Limb (tissue), 2 donors: ENCODE results near the gene PPP1CA.

ENCODE experiments used
- DNase-seq, 2 donors: peaks; one replicate each; pipeline ENCODE4 v3.0.0-alpha.2; 2016; ENCODE audit errors: extremely low spot score in 2 of 2

PPP1CA gene

DNA sequence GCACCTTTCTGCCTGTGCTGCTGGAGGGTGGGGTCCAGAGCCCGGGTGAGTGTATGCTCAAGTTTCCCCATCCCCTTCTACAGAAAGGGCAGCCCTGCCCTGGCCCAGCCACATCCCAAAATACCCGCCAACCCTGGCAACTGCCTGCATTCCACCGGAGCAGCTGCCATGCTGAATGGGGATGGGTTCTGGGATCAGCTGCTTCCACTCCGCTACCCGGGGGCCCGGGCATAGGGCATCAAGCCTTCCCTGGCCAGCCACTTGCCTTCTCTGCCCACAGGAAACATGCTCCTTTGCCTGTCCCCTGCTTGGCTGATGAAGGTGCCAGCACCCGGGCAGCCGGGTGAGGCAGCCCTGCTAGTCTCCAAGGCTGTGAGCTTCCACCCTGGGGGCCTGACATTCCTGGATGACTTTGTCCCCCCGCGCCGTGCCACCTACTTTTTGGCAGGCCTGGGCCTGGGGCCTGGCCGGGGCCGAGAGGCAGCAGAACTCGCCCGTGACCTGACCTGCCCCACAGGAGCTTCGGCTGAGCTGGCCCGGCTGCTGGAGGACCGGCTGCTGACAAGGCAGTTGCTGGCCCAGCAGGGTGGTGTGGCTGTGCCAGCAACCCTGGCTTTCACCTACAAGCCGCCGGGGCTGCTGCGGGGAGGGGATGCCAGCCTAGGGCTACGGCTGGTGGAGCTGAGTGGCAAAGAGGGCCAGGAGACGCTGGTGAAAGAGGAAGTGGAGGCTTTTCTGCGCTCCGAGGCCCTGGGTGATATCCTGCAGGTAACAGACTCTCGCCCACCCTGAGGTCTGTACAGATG lies 17.0 kb upstream of the PPP1CA start:
- no peak for DNase-seq

DNA sequence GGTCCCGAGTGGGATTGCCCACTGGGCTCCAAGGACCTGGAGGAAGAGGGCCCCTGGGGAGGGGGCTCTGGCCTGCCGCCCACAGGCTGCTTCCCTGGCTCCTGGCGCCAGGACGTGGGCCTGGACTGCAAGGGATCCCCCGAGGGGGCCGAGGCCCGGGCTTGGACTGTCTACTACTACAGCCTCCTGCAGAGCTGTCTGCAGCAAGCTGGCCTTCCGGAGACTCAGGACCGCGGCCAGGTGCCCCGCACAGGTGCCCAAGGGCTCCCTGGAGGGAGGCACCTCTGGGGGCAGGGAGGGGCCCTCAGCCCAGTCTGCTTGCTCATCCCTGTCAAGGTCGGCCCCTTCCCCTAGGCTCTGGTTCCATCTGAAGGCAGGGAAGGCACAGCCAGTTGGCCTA lies 15.8 kb upstream of the PPP1CA start:
- DNase-seq = no peak

GRCh38 chr11:67416416-67417335 lies 15.0 kb upstream of the PPP1CA start:
- DNase-seq = no peak

- no peak for DNase-seq
Measured at GRCh38 chr11:67415501-67416304, 14.0 kb upstream of the PPP1CA start, which contains the start of gene CARNS1. TSS of gene CARNS1 (plus strand) at chr11:67415678. CDS start at chr11:67416200, 522 bp downstream.

- DNase-seq = no peak
Measured at GRCh38 chr11:67413266-67413849, 11.7 kb upstream of the PPP1CA start.

DNA sequence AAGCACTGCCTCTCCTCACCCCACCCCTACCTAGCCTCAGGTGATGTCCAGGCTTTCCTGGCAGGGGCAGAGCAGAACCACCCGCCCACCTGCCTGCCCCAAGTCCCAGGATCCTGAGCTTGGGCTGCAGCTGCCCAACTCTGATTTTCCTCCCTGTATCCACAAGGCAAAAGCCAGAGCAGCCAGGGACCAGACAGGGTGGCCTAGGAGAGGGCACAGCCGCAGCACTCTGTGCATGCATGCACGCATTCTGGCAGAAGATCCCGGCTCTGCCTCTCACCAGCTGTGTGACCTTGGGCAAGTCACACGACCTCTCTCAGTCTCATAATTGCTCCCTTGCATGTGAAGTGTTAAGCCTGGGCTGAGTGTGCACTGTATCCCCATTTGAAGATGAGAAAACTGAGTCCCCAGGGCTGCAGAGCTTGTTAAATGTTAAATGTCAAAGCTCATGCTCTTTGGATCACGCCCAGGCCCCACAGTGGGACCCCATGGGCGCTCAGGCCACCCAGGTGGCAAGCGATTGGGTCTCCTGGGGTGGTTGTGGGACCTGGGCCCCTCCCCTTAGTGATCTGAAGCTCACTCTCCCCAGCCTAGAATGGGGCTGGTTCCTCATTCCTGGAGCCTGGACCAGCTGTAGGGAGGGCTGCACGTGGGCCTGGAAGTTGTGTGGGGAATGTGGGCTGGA lies 11.0 kb upstream of the PPP1CA start:
- no peak for DNase-seq

DNA sequence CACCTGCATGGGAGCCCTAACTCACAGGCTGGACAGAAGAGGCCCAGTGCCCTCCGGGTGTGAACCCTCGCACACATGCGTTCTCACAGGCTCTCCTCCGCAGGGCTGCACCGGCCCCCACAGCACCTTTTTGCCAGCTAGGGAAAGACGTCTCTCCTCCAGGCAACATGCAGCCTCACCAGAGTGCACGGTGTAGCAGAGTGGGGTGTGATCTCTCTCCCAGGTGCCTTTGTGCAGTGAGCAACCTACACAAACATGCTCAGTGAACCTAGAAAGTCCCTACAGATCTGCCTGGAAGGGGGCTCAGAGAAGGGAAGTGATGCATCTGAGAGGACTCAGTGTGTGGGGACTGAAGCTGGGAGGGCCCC lies 10.1 kb upstream of the PPP1CA start:
- no peak for DNase-seq

DNA sequence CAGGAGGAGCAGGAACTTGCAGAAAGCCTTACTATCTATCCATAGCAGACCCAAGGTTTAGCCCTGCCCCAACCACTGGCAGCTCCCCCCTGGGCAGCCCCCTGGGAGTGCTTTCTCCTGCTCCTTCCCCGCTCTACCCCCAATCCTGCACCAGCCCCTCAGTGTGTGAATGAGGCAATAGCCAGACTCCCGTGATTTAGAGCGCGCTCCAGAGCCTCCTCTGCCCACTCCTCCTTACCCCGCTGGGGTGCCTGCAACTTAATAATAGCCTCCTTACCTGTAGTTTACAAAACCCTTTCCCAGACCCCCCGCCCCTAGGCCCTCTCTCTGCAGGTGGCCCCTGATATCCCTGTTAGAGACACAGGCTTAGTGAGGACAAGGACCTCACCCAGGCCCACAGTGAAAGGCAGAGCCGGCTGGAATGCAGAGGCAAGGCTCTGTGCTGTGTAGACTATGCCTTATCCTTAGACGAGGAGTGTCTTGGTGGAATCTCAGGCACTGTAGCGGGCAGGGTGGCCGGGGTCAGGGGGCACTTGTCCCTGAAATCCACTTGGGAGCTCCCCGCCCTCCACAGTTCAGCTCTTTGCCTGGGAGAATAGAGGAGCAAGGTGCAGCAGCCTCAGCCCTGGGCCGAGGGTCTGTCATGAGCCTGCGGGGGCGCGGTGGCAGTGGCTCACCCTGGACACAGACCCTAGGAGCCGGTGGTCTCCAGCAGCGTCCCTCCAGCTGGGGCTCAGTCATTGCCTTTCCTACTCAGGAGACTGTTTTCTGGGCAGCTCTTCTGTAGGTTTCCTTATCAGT lies 9.5 kb upstream of the PPP1CA start:
- no peak for DNase-seq

- no peak for DNase-seq
Measured at GRCh38 chr11:67410369-67410831, 8.7 kb upstream of the PPP1CA start.

- DNase-seq = no peak
Measured at GRCh38 chr11:67409781-67410368, 8.2 kb upstream of the PPP1CA start.

GRCh38 chr11:67409261-67409666 lies 7.6 kb upstream of the PPP1CA start:
- DNase-seq = no peak

DNA sequence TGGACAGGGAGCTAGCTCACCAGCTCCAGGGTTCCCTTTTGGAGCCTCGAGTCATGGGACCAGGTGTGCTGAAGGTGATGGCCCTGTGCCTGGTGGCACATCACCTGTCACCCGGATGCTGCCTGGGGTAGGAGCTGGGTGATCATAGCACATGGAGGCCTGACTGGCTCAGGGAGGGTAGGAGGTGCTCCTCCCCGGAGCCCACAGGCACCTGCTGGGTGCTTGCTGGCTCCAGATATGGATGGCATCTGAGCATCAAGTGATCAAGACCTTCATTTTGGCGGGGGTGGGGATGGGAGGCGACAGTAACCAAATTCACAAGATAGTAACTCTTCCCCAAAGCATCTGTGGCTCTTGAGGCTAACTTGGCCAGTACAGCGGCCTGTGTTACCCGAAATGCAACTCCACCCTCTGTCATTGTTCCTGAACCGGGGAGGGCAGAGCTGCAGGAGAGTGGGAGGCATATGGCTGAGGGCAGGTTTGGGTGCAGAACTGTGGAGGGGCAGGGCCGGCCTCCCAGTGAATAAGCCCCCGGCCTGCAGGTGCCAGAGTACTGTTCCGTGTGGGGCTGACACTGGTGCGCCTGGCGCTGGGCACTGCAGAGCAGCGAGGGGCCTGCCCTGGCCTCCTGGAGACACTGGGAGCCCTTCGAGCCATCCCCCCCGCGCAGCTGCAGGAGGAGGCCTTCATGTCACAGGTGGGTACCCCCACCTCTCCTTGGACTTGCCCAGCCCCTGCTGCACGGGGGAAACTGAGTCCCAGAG lies 7.0 kb upstream of the PPP1CA start:
- no peak for DNase-seq

- DNase-seq = no peak
Measured at GRCh38 chr11:67407688-67408163, 6.1 kb upstream of the PPP1CA start.

- DNase-seq = no peak
Measured at GRCh38 chr11:67406969-67407687, 5.5 kb upstream of the PPP1CA start.

GRCh38 chr11:67406420-67406968 lies 4.8 kb upstream of the PPP1CA start:
- no peak for DNase-seq

DNA sequence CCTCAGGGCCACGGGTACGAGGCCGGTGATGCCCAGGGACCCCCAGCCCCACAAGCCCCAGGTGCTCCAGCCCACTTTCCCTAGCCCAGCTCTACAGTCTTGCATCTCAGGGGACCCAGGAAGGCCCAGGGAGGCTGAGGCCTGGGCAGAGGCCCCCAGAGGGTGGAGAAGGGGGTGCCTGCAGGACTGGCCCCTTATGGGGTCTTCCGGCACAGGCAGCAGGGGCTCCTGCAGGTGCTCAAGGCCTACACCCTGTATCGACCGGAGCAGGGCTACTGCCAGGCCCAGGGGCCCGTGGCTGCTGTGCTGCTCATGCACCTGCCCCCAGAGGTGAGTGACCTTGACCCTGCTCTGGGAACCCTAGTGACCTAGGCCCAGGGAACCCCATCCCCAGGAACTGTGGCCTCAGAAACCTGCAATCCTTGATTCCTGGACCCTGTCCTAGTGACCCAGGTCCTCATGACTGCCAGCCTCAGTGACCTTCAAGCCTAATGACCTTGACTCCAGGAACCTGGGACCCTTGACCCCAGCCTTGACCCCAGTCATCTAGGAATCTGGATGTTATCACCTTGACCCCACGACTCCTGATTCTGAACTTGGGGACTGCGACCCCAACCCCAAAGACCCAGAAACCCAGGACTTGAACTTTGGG lies 4.2 kb upstream of the PPP1CA start:
- no peak for DNase-seq

DNA sequence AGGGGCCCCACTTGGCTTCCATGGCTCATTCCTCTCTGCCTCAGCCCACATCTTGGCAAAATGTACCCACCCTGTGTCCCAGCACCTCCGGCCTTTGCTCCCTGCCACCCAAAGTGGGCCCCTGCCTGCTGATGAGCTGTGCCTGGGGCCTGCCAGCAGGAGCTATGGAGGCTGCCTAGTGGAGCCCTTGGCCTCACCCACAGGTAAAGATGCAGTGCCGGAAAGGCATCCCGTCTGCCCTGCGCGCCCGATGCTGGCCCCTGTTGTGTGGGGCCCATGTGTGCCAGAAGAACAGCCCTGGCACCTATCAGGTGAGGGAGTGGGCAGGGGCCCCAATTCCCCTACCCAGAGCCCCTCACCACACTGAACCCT lies 3.5 kb upstream of the PPP1CA start:
- no peak for DNase-seq
